ENCODE measurements around the gene POLR2M. TPM values are rescaled to one million over a fixed set of nuclear protein-coding genes. Genes with fewer than 3 reads are reported as not detected.

The POLR2M gene
- polyA plus RNA-seq, 2 donors: 11.9 to 67.9 TPM

- Histone ChIP-seq H3K4me1 (ENCODE audit: control insufficient read depth in 2 of 2, insufficient read depth in 2 of 2, low read length in 1 of 2) (peaks cover 0 to 3% of the 10 kb centered on the region in 2 donors), H3K27me3 (ENCODE audit: control insufficient read depth in 1 of 2, insufficient read depth in 2 of 2, low read length in 2 of 2) (no peaks in the 10 kb centered on the region), H3K9me3 (ENCODE audit: control insufficient read depth in 2 of 2, insufficient read depth in 1 of 2, low read depth in 1 of 2, low read length in 1 of 2) (no peaks in the 10 kb centered on the region), H3K36me3 (ENCODE audit: control insufficient read depth in 2 of 2, insufficient read depth in 2 of 2, low read length in 1 of 2) (no peaks in the 10 kb centered on the region), H3K27ac (ENCODE audit: low read depth in 2 of 2, low read length in 1 of 2) (no peak overlapping the region), H3K4me3 (ENCODE audit: low read depth in 1 of 2, low read length in 2 of 2) (no peak overlapping the region)
- 87 to 91% methylated on average over 3 of the region's 3 CpGs for WGBS, 2 donors
Observed at GRCh38 chr15:57704441-57704840, 2.1 kb upstream of the POLR2M start.

GRCh38 chr15:57705746-57706404 lies 639 bp upstream of the POLR2M start:
- Histone ChIP-seq H3K4me3 (ENCODE audit: low read depth in 1 of 2, low read length in 2 of 2) (peak overlapping the region; percentile 82 to 85), H3K27me3 (ENCODE audit: control insufficient read depth in 1 of 2, insufficient read depth in 2 of 2, low read length in 2 of 2) (no peaks in the 10 kb centered on the region), H3K4me1 (ENCODE audit: control insufficient read depth in 2 of 2, insufficient read depth in 2 of 2, low read length in 1 of 2) (peaks cover 0 to 3% of the 10 kb centered on the region in 2 donors), H3K36me3 (ENCODE audit: control insufficient read depth in 2 of 2, insufficient read depth in 2 of 2, low read length in 1 of 2) (peaks cover 0 to 3% of the 10 kb centered on the region in 2 donors), H3K9me3 (ENCODE audit: control insufficient read depth in 2 of 2, insufficient read depth in 1 of 2, low read depth in 1 of 2, low read length in 1 of 2) (no peaks in the 10 kb centered on the region), H3K27ac (ENCODE audit: low read depth in 2 of 2, low read length in 1 of 2) (peak overlapping the region; percentile 72 to 96)
- 71 to 75% methylated on average over 12 of the region's 12 CpGs for WGBS, 2 donors

- Histone ChIP-seq H3K9me3 (ENCODE audit: control insufficient read depth in 2 of 2, insufficient read depth in 1 of 2, low read depth in 1 of 2, low read length in 1 of 2) (no peaks in the 10 kb centered on the region), H3K27ac (ENCODE audit: low read depth in 2 of 2, low read length in 1 of 2) (no peak overlapping the region), H3K27me3 (ENCODE audit: control insufficient read depth in 1 of 2, insufficient read depth in 2 of 2, low read length in 2 of 2) (no peaks in the 10 kb centered on the region), H3K4me3 (ENCODE audit: low read depth in 1 of 2, low read length in 2 of 2) (peak overlapping the region in 1 of 2 donors; percentile 85), H3K36me3 (ENCODE audit: control insufficient read depth in 2 of 2, insufficient read depth in 2 of 2, low read length in 1 of 2) (peaks cover 5 to 10% of the 10 kb centered on the region in 2 donors), H3K4me1 (ENCODE audit: control insufficient read depth in 2 of 2, insufficient read depth in 2 of 2, low read length in 1 of 2) (peaks cover 0 to 3% of the 10 kb centered on the region in 2 donors)
- WGBS, 2 donors: 45 to 53% methylated on average over 4 of the region's 4 CpGs
Observed at GRCh38 chr15:57708047-57708446, 1.5 kb downstream of the POLR2M start.

- H3K27ac ChIP-seq (ENCODE audit: low read depth in 2 of 2, low read length in 1 of 2): no peak overlapping the region
- no peaks in the 10 kb centered on the region for H3K27me3 ChIP-seq (ENCODE audit: control insufficient read depth in 1 of 2, insufficient read depth in 2 of 2, low read length in 2 of 2)
- WGBS, 2 donors: 72 to 87% methylated on average over 2 of the region's 2 CpGs
- no peaks in the 10 kb centered on the region for H3K4me1 ChIP-seq (ENCODE audit: control insufficient read depth in 2 of 2, insufficient read depth in 2 of 2, low read length in 1 of 2)
- no peak overlapping the region for H3K4me3 ChIP-seq (ENCODE audit: low read depth in 1 of 2, low read length in 2 of 2)
- no peaks in the 10 kb centered on the region for H3K9me3 ChIP-seq (ENCODE audit: control insufficient read depth in 2 of 2, insufficient read depth in 1 of 2, low read depth in 1 of 2, low read length in 1 of 2)
- H3K36me3 ChIP-seq (ENCODE audit: control insufficient read depth in 2 of 2, insufficient read depth in 2 of 2, low read length in 1 of 2): peaks cover 3 to 4% of the 10 kb centered on the region in 2 donors
Observed at GRCh38 chr15:57718309-57718708, 11.8 kb downstream of the POLR2M start.

GRCh38 chr15:57720867-57721266 lies 14.4 kb downstream of the POLR2M start:
- no peaks in the 10 kb centered on the region for H3K4me1 ChIP-seq (ENCODE audit: control insufficient read depth in 2 of 2, insufficient read depth in 2 of 2, low read length in 1 of 2)
- H3K27me3 ChIP-seq (ENCODE audit: control insufficient read depth in 1 of 2, insufficient read depth in 2 of 2, low read length in 2 of 2): no peaks in the 10 kb centered on the region
- no peaks in the 10 kb centered on the region for H3K9me3 ChIP-seq (ENCODE audit: control insufficient read depth in 2 of 2, insufficient read depth in 1 of 2, low read depth in 1 of 2, low read length in 1 of 2)
- WGBS, 2 donors: 38 to 53% methylated on average over 3 of the region's 3 CpGs
- no peak overlapping the region for H3K4me3 ChIP-seq (ENCODE audit: low read depth in 1 of 2, low read length in 2 of 2)
- no peaks in the 10 kb centered on the region for H3K36me3 ChIP-seq (ENCODE audit: control insufficient read depth in 2 of 2, insufficient read depth in 2 of 2, low read length in 1 of 2)
- H3K27ac ChIP-seq (ENCODE audit: low read depth in 2 of 2, low read length in 1 of 2): no peak overlapping the region

- H3K4me3 ChIP-seq (ENCODE audit: low read depth in 1 of 2, low read length in 2 of 2): no peak overlapping the region
- H3K27me3 ChIP-seq (ENCODE audit: control insufficient read depth in 1 of 2, insufficient read depth in 2 of 2, low read length in 2 of 2): no peaks in the 10 kb centered on the region
- peaks cover 0 to 3% of the 10 kb centered on the region in 2 donors for H3K4me1 ChIP-seq (ENCODE audit: control insufficient read depth in 2 of 2, insufficient read depth in 2 of 2, low read length in 1 of 2)
- 89 to 94% methylated on average over 3 of the region's 3 CpGs for WGBS, 2 donors
- no peak overlapping the region for H3K27ac ChIP-seq (ENCODE audit: low read depth in 2 of 2, low read length in 1 of 2)
- no peaks in the 10 kb centered on the region for H3K36me3 ChIP-seq (ENCODE audit: control insufficient read depth in 2 of 2, insufficient read depth in 2 of 2, low read length in 1 of 2)
- no peaks in the 10 kb centered on the region for H3K9me3 ChIP-seq (ENCODE audit: control insufficient read depth in 2 of 2, insufficient read depth in 1 of 2, low read depth in 1 of 2, low read length in 1 of 2)
Observed at GRCh38 chr15:57726411-57726810, 19.9 kb downstream of the POLR2M start.

- Histone ChIP-seq H3K4me1 (ENCODE audit: control insufficient read depth in 2 of 2, insufficient read depth in 2 of 2, low read length in 1 of 2) (peaks cover 0 to 3% of the 10 kb centered on the region in 2 donors), H3K27me3 (ENCODE audit: control insufficient read depth in 1 of 2, insufficient read depth in 2 of 2, low read length in 2 of 2) (no peaks in the 10 kb centered on the region)
- WGBS, 2 donors: 55 to 73% methylated on average over 6 of the region's 6 CpGs
Observed at GRCh38 chr15:57727031-57727430, 20.5 kb downstream of the POLR2M start.

GRCh38 chr15:57728436-57728835 lies 21.9 kb downstream of the POLR2M start:
- Histone ChIP-seq H3K4me1 (ENCODE audit: control insufficient read depth in 2 of 2, insufficient read depth in 2 of 2, low read length in 1 of 2) (peaks cover 0 to 3% of the 10 kb centered on the region in 2 donors), H3K4me3 (ENCODE audit: low read depth in 1 of 2, low read length in 2 of 2) (no peak overlapping the region)
- 94 to 95% methylated on average over 8 of the region's 8 CpGs for WGBS, 2 donors

More at GRCh38 chr15:57727031-57727430, 20.5 kb downstream of the POLR2M start:
- Histone ChIP-seq H3K9me3 (ENCODE audit: control insufficient read depth in 2 of 2, insufficient read depth in 1 of 2, low read depth in 1 of 2, low read length in 1 of 2) (no peaks in the 10 kb centered on the region), H3K4me3 (ENCODE audit: low read depth in 1 of 2, low read length in 2 of 2) (no peak overlapping the region), H3K36me3 (ENCODE audit: control insufficient read depth in 2 of 2, insufficient read depth in 2 of 2, low read length in 1 of 2) (no peaks in the 10 kb centered on the region), H3K27ac (ENCODE audit: low read depth in 2 of 2, low read length in 1 of 2) (no peak overlapping the region)

GRCh38 chr15:57730876-57731275 lies 24.4 kb downstream of the POLR2M start:
- no peak overlapping the region for H3K4me3 ChIP-seq (ENCODE audit: low read depth in 1 of 2, low read length in 2 of 2)
- WGBS, 2 donors: 84 to 89% methylated on average over 5 of the region's 5 CpGs
- peaks cover 0 to 3% of the 10 kb centered on the region in 2 donors for H3K4me1 ChIP-seq (ENCODE audit: control insufficient read depth in 2 of 2, insufficient read depth in 2 of 2, low read length in 1 of 2)
- no peaks in the 10 kb centered on the region for H3K9me3 ChIP-seq (ENCODE audit: control insufficient read depth in 2 of 2, insufficient read depth in 1 of 2, low read depth in 1 of 2, low read length in 1 of 2)
- no peaks in the 10 kb centered on the region for H3K36me3 ChIP-seq (ENCODE audit: control insufficient read depth in 2 of 2, insufficient read depth in 2 of 2, low read length in 1 of 2)
- no peak overlapping the region for H3K27ac ChIP-seq (ENCODE audit: low read depth in 2 of 2, low read length in 1 of 2)
- no peaks in the 10 kb centered on the region for H3K27me3 ChIP-seq (ENCODE audit: control insufficient read depth in 1 of 2, insufficient read depth in 2 of 2, low read length in 2 of 2)

More at GRCh38 chr15:57728436-57728835, 21.9 kb downstream of the POLR2M start:
- Histone ChIP-seq H3K9me3 (ENCODE audit: control insufficient read depth in 2 of 2, insufficient read depth in 1 of 2, low read depth in 1 of 2, low read length in 1 of 2) (no peaks in the 10 kb centered on the region), H3K27me3 (ENCODE audit: control insufficient read depth in 1 of 2, insufficient read depth in 2 of 2, low read length in 2 of 2) (no peaks in the 10 kb centered on the region), H3K27ac (ENCODE audit: low read depth in 2 of 2, low read length in 1 of 2) (no peak overlapping the region), H3K36me3 (ENCODE audit: control insufficient read depth in 2 of 2, insufficient read depth in 2 of 2, low read length in 1 of 2) (no peaks in the 10 kb centered on the region)

- 57 to 66% methylated on average over 6 of the region's 6 CpGs for WGBS, 2 donors
- Histone ChIP-seq H3K4me1 (ENCODE audit: control insufficient read depth in 2 of 2, insufficient read depth in 2 of 2, low read length in 1 of 2) (peaks cover 0 to 3% of the 10 kb centered on the region in 2 donors), H3K36me3 (ENCODE audit: control insufficient read depth in 2 of 2, insufficient read depth in 2 of 2, low read length in 1 of 2) (no peaks in the 10 kb centered on the region), H3K27me3 (ENCODE audit: control insufficient read depth in 1 of 2, insufficient read depth in 2 of 2, low read length in 2 of 2) (no peaks in the 10 kb centered on the region), H3K4me3 (ENCODE audit: low read depth in 1 of 2, low read length in 2 of 2) (no peak overlapping the region), H3K9me3 (ENCODE audit: control insufficient read depth in 2 of 2, insufficient read depth in 1 of 2, low read depth in 1 of 2, low read length in 1 of 2) (no peaks in the 10 kb centered on the region), H3K27ac (ENCODE audit: low read depth in 2 of 2, low read length in 1 of 2) (no peak overlapping the region)
Observed at GRCh38 chr15:57731530-57732103, 25.1 kb downstream of the POLR2M start.

Data from esophagus (tissue), 2 donors.